Ishikawa (cell line): ENCODE data around the gene BPIFB4.

Experiments used
- EGR1 ChIP-seq: IDR thresholded peaks from 2 replicates; pipeline ENCODE4 v1.6.1; 2012
- REST ChIP-seq: IDR thresholded peaks from 2 replicates; pipeline ENCODE4 v1.6.1; 2012; ENCODE audit warnings: low read depth, mild to moderate bottlenecking
- TCF12 ChIP-seq: IDR thresholded peaks from 2 replicates; pipeline ENCODE4 v1.6.1; 2012; ENCODE audit warnings: low read depth
- YY1 ChIP-seq: IDR thresholded peaks from 2 replicates; pipeline ENCODE4 v1.6.1; 2012; ENCODE audit warnings: low read depth
- ZBTB7A ChIP-seq: IDR thresholded peaks from 2 replicates; pipeline ENCODE4 v1.6.1; 2012; ENCODE audit warnings: low read depth

GRCh38 chr20:33030569-33030968 lies 48.9 kb upstream of the BPIFB4 start:
- TF ChIP-seq TCF12 (no peak), ZBTB7A (no peak), REST (no peak), EGR1 (no peak), YY1 (no peak)
